HG03095 (cell line): ENCODE data around the gene COL4A2.
A peak's percentile ranks its signal among the peaks of the same experiment; 100 is the strongest.

Experiments used
- ATAC-seq: cut with Tn5 transposase; IDR thresholded peaks from one replicate; pipeline ENCODE4 v1.9.1; 2021; ENCODE audit warnings: moderate library complexity; ENCODE audit not compliant: unreplicated experiment

The COL4A2 gene

GRCh38 chr13:110396913-110397381 lies 89.9 kb downstream of the COL4A2 start:
- no peak for ATAC-seq

- no peak for ATAC-seq
Measured at GRCh38 chr13:110397436-110398115, 90.5 kb downstream of the COL4A2 start.

GRCh38 chr13:110398564-110399507 lies 91.8 kb downstream of the COL4A2 start:
- no peak for ATAC-seq

GRCh38 chr13:110399801-110400200 lies 92.7 kb downstream of the COL4A2 start:
- ATAC-seq, result no peak

- ATAC-seq, result no peak
Measured at GRCh38 chr13:110400786-110401533, 93.9 kb downstream of the COL4A2 start.

GRCh38 chr13:110402299-110403069 lies 95.4 kb downstream of the COL4A2 start:
- no peak for ATAC-seq

- ATAC-seq, result no peak
Measured at GRCh38 chr13:110403315-110403714, 96.2 kb downstream of the COL4A2 start.

- no peak for ATAC-seq
Measured at GRCh38 chr13:110403721-110404120, 96.6 kb downstream of the COL4A2 start.

GRCh38 chr13:110404321-110404720 lies 97.2 kb downstream of the COL4A2 start:
- no peak for ATAC-seq

GRCh38 chr13:110405597-110406450 lies 98.7 kb downstream of the COL4A2 start:
- no peak for ATAC-seq

- no peak for ATAC-seq
Measured at GRCh38 chr13:110407021-110407420, 99.9 kb downstream of the COL4A2 start.

GRCh38 chr13:110407531-110407930 lies 100.4 kb downstream of the COL4A2 start:
- ATAC-seq, result no peak

GRCh38 chr13:110408286-110408685 lies 101.2 kb downstream of the COL4A2 start:
- ATAC-seq, result no peak

GRCh38 chr13:110409581-110409992 lies 102.5 kb downstream of the COL4A2 start:
- no peak for ATAC-seq

- no peak for ATAC-seq
Measured at GRCh38 chr13:110410000-110410399, 102.9 kb downstream of the COL4A2 start.

GRCh38 chr13:110410936-110411687 lies 104.0 kb downstream of the COL4A2 start:
- ATAC-seq, result no peak

- no peak for ATAC-seq
Measured at GRCh38 chr13:110411688-110412059, 104.6 kb downstream of the COL4A2 start.

GRCh38 chr13:110412132-110412914 lies 105.2 kb downstream of the COL4A2 start:
- ATAC-seq, result peak; percentile 75
